Inflammatory macrophage (primary cell): ENCODE results near the gene SOX18.
A peak's percentile ranks its signal among the peaks of the same experiment; 100 is the strongest.

ENCODE experiments used
- DNase-seq, 2 donors: peaks; one replicate each; pipeline ENCODE4 v3.0.0-alpha.2; 2020 to 2022

The SOX18 gene

GRCh38 chr20:64067733-64068307 lies 18.4 kb upstream of the SOX18 start:
- no peak for DNase-seq

GRCh38 chr20:64067005-64067632 lies 17.7 kb upstream of the SOX18 start:
- no peak for DNase-seq

- peak in 1 of 2 donors; percentile 22 for DNase-seq
These were observed 16.5 kb upstream of the SOX18 start for GRCh38 chr20:64065974-64066343.

GRCh38 chr20:64065062-64065973 lies 15.9 kb upstream of the SOX18 start:
- no peak for DNase-seq

GRCh38 chr20:64064145-64064698 lies 14.8 kb upstream of the SOX18 start:
- no peak for DNase-seq

GRCh38 chr20:64063389-64064144 lies 14.1 kb upstream of the SOX18 start:
- DNase-seq, result peak; percentile 32 to 68

GRCh38 chr20:64062596-64063388 lies 13.4 kb upstream of the SOX18 start, which contains the start of gene TCEA2:
TCEA2 (plus strand) TSS chr20:64063198; CDS start chr20:64063313, 115 bp downstream.
- DNase-seq, result peak; percentile 93 to 96

- DNase-seq, result no peak
These were observed 12.8 kb upstream of the SOX18 start for GRCh38 chr20:64062276-64062595.

GRCh38 chr20:64058536-64058935 lies 9.1 kb upstream of the SOX18 start:
- DNase-seq, result peak in 1 of 2 donors; percentile 42

- peak; percentile 43 to 55 for DNase-seq
These were observed 8.4 kb upstream of the SOX18 start for GRCh38 chr20:64057628-64058498.

- DNase-seq, result no peak
These were observed 7.6 kb upstream of the SOX18 start for GRCh38 chr20:64056889-64057627.

GRCh38 chr20:64056639-64056888 lies 7.1 kb upstream of the SOX18 start:
- no peak for DNase-seq

- DNase-seq, result no peak
These were observed 6.6 kb upstream of the SOX18 start for GRCh38 chr20:64055893-64056638.

- DNase-seq, result no peak
These were observed 6.0 kb upstream of the SOX18 start for GRCh38 chr20:64055396-64055892.

GRCh38 chr20:64053841-64054661 lies 4.6 kb upstream of the SOX18 start:
- DNase-seq, result no peak

GRCh38 chr20:64052987-64053840 lies 3.8 kb upstream of the SOX18 start:
- no peak for DNase-seq

- no peak for DNase-seq
These were observed 2.9 kb upstream of the SOX18 start for GRCh38 chr20:64052326-64052722.
